Pancreas (tissue), 10 donors: ENCODE data around the gene TBC1D14. TPM values are rescaled to one million over a fixed set of nuclear protein-coding genes. Genes with fewer than 3 reads are reported as not detected.

ENCODE experiments used
- ATAC-seq, 4 donors: fragments of 200-7000 bp; cut with Tn5 transposase; one replicate each; pipeline versions ENCODE4 v1.8.0 to v1.9.1; 2020; ENCODE audit warnings: mild to moderate bottlenecking in 4 of 4, moderate library complexity in 4 of 4
- DNase-seq, 6 donors: peaks; one replicate each; pipeline ENCODE4 v3.0.0-alpha.2; 2020
- FAIRE-seq: peaks from 2 replicates; lab custom pipeline; 2012; peaks lifted over from hg19 to GRCh38; lab: Jason Lieb, UNC
- H3K27ac ChIP-seq, 4 donors: fragments of 200-600 bp; sonication (generic); 1 replicate in 3 of 4; 2 replicates in 1 of 4; pipeline versions ENCODE4 v1.5.0 to v1.8.0; 2020
- H3K27me3 ChIP-seq, 4 donors: fragments of 200-600 bp; one replicate each; pipeline ENCODE4 v1.8.0; 2021
- H3K36me3 ChIP-seq, 3 donors: fragments of 200-600 bp; sonication (generic) in 1 of 3; one replicate each; pipeline versions ENCODE4 v1.5.0 to v1.8.0; 2020 to 2021
- H3K4me1 ChIP-seq, 3 donors: fragments of 200-600 bp; one replicate each; pipeline ENCODE4 v1.8.0; 2021
- H3K4me3 ChIP-seq, 4 donors: fragments of 200-600 bp; sonication (generic) in 2 of 4; one replicate each; pipeline versions ENCODE4 v1.5.0 to v1.8.0; 2020 to 2021
- H3K9me3 ChIP-seq, 4 donors: fragments of 200-600 bp; one replicate each; pipeline ENCODE4 v1.8.0; 2021
- CTCF ChIP-seq, 4 donors: fragments of 200-600 bp; sonication (generic) in 3 of 4; IDR thresholded peaks; one replicate each; pipeline versions ENCODE4 v1.5.0 to v1.8.0; 2021; ENCODE audit warnings: antibody characterized with exemption in 4 of 4
- WGBS, 2 donors: extraction: QIAGEN DNeasy Blood & Tissue Kit; methylation state at CpG; one replicate each; pipeline ENCODE4 v1.1.7; 2013; 5-methylcytosine and 5-hydroxymethylcytosine counted together
- intact Hi-C, 3 donors: fragments of 100-400 bp; cut with DNase I; formaldehyde crosslinking; loops; one replicate each; pipeline versions ENCODE4 v1.11.1 to v1.14.2; 2022
- polyA plus RNA-seq, 2 donors: library from polyadenylated mRNA; stranded (reverse); fragments of 200-250 nt; gene quantifications; one replicate each; pipeline ENCODE4 v1.2.3, GENCODE V29; 2013
- total RNA-seq, 6 donors: library from RNA; stranded (reverse); fragmentation: NEBNext Ultra II Directional in 4 of 6; extraction: Animal tissue kit (Norgen Biotek cat#: 25700) in 4 of 6; gene quantifications; one replicate each; pipeline versions ENCODE4 v1.2.1 to v1.2.4, GENCODE V29; 2021 to 2023
- donor health status: healthy with polysubstance abuse.
- donor health status: DM: no; HTN: no; CAD: no; lungs with moderate emphysema.
- donor health status: DM: no; HTN: no; CAD: no.
- donor health status: control.
- donor health status: control.
- donor health status: Bipolar disorder and iron deficiency.
- donor health status: DM: yes; HTN: yes; CAD: no.
- donor health status: DM: no; HTN: no; CAD: no.
- donor health status: DM: no; HTN: no; CAD: no.
- donor health status: DM: yes; HTN: yes; CAD: no.

Gene TBC1D14
- total and polyA plus RNA-seq, 8 donors: 8.9 to 23.9 (median 14.8) TPM

- Histone ChIP-seq H3K27me3 (no peaks in the 10 kb centered on the region), H3K36me3 (no peaks in the 10 kb centered on the region), H3K4me1 (peaks cover 0 to 14% (median 3%) of the 10 kb centered on the region in 3 donors), H3K27ac (no peak overlapping the region), H3K4me3 (no peak overlapping the region), H3K9me3 (no peaks in the 10 kb centered on the region)
- FAIRE-seq (no peak), ATAC-seq (no peak), DNase-seq (no peak)
- no peak for TF ChIP-seq CTCF (IDR thresholded peaks at IDR 0.05)
- WGBS, 2 donors: 97 to 100% methylated on average over 7 of the region's 7 CpGs
- intact Hi-C loops: no loop called here
Measured at GRCh38 chr4:6946497-6946896, 36.9 kb downstream of the TBC1D14 start.

GRCh38 chr4:6948134-6948460, 38.5 kb downstream of the TBC1D14 start:
- FAIRE-seq: no peak
- no peak for DNase-seq

GRCh38 chr4:6951880-6952381, 42.3 kb downstream of the TBC1D14 start:
- no peak overlapping the region for H3K4me3 ChIP-seq
- no peaks in the 10 kb centered on the region for H3K36me3 ChIP-seq
- DNase-seq (no peak), ATAC-seq (no peak), FAIRE-seq (no peak)
- H3K27ac ChIP-seq: no peak overlapping the region
- H3K27me3 ChIP-seq: no peaks in the 10 kb centered on the region
- TF ChIP-seq CTCF (IDR thresholded peaks at IDR 0.05): no peak
- H3K4me1 ChIP-seq: peaks cover 8 to 14% (median 9%) of the 10 kb centered on the region in 3 donors
- intact Hi-C loops: no loop called here
- no peaks in the 10 kb centered on the region for H3K9me3 ChIP-seq
- WGBS, 2 donors: 87 to 93% methylated on average over 13 of the region's 13 CpGs

More at GRCh38 chr4:6948134-6948460, 38.5 kb downstream of the TBC1D14 start:
- intact Hi-C loops: no loop called here
- no peaks in the 10 kb centered on the region for H3K9me3 ChIP-seq
- peak in 1 of 4 donors; percentile 9 for ATAC-seq
- no peaks in the 10 kb centered on the region for H3K27me3 ChIP-seq
- no peaks in the 10 kb centered on the region for H3K36me3 ChIP-seq
- H3K4me3 ChIP-seq: no peak overlapping the region
- 65 to 74% methylated on average over 3 of the region's 3 CpGs for WGBS, 2 donors
- peaks cover 0 to 14% (median 3%) of the 10 kb centered on the region in 3 donors for H3K4me1 ChIP-seq
- H3K27ac ChIP-seq: peak overlapping the region in 2 of 4 donors; percentile 23 to 44
- no peak for TF ChIP-seq CTCF (IDR thresholded peaks at IDR 0.05)

- Histone ChIP-seq H3K27ac (no peak overlapping the region), H3K27me3 (no peaks in the 10 kb centered on the region)
Measured at GRCh38 chr4:6953751-6954380, 44.2 kb downstream of the TBC1D14 start.

More at GRCh38 chr4:6953751-6954380, 44.2 kb downstream of the TBC1D14 start:
- no peak for TF ChIP-seq CTCF (IDR thresholded peaks at IDR 0.05)
- DNase-seq (peak; percentile 48 to 82 (median 67)), ATAC-seq (peak in 3 of 4 donors; percentile 27 to 71 (median 46)), FAIRE-seq (no peak)
- Histone ChIP-seq H3K9me3 (no peaks in the 10 kb centered on the region), H3K36me3 (no peaks in the 10 kb centered on the region), H3K4me1 (peaks cover 6 to 13% (median 8%) of the 10 kb centered on the region in 3 donors), H3K4me3 (no peak overlapping the region)
- intact Hi-C loops: no loop called here
- WGBS, 2 donors: 61 to 67% methylated on average over 30 to 35 of the region's 35 CpGs
